HepG2 (cell line): Measurements from ENCODE around the gene QKI. TPM values are rescaled to one million over a fixed set of nuclear protein-coding genes. Genes with fewer than 3 reads are reported as not detected.
A peak's percentile ranks its signal among the peaks of the same experiment; 100 is the strongest.

Source experiments
- FLYWCH1 ChIP-seq: sonication (generic); formaldehyde crosslinking; IDR thresholded peaks from 2 replicates; pipeline ENCODE4 v1.8.1; 2023; ENCODE audit warnings: mild to moderate bottlenecking, missing genetic modification reagents
- GATAD1 ChIP-seq: IDR thresholded peaks from 2 replicates; pipeline ENCODE4 v1.6.1; 2016; ENCODE audit warnings: missing genetic modification reagents, missing compliant biosample characterization
- HNRNPK ChIP-seq: fragments of 200-400 bp; formaldehyde crosslinking; IDR thresholded peaks from 2 replicates; pipeline ENCODE4 v1.6.1; 2018; ENCODE audit warnings: low read length, low read depth, moderate library complexity, mild to moderate bottlenecking; ENCODE audit not compliant: poor library complexity, severe bottlenecking
- HNRNPUL1 ChIP-seq: fragments of 200-400 bp; formaldehyde crosslinking; IDR thresholded peaks from 2 replicates; pipeline ENCODE4 v1.6.1; 2017; ENCODE audit warnings: low read depth, mild to moderate bottlenecking, low read length, moderate library complexity
- IRF2 ChIP-seq: IDR thresholded peaks from 2 replicates; pipeline ENCODE4 v1.6.1; 2018; ENCODE audit warnings: missing genetic modification reagents, missing compliant biosample characterization
- KDM2A ChIP-seq: sonication (generic); formaldehyde crosslinking; IDR thresholded peaks from 2 replicates; pipeline ENCODE4 v1.4.0; 2020; ENCODE audit warnings: low read depth, missing genetic modification reagents, borderline replicate concordance
- NFE2 ChIP-seq: sonication (generic); formaldehyde crosslinking; IDR thresholded peaks from 2 replicates; pipeline ENCODE4 v1.4.0; 2020; ENCODE audit warnings: missing genetic modification reagents
- POLR2G ChIP-seq: fragments of 200-400 bp; formaldehyde crosslinking; IDR thresholded peaks from 2 replicates; pipeline ENCODE4 v1.6.1; 2018; ENCODE audit warnings: mild to moderate bottlenecking, low read depth, low read length, moderate library complexity
- RAD51 ChIP-seq: fragments of 450-650 bp; IDR thresholded peaks from 2 replicates; pipeline ENCODE4 v1.6.1; 2016; ENCODE audit warnings: borderline replicate concordance
- SNRNP70 ChIP-seq: fragments of 200-400 bp; formaldehyde crosslinking; IDR thresholded peaks from 2 replicates; pipeline ENCODE4 v1.6.1; 2017; ENCODE audit warnings: mild to moderate bottlenecking, low read depth, low read length, moderate library complexity
- U2AF1 ChIP-seq: fragments of 200-400 bp; formaldehyde crosslinking; optimal IDR thresholded peaks from 2 replicates; pipeline ENCODE3; 2017; ENCODE audit warnings: mild to moderate bottlenecking, low read depth, low read length
- ZNF496 ChIP-seq: sonication (generic); formaldehyde crosslinking; IDR thresholded peaks from 2 replicates; pipeline ENCODE4 v1.8.1; 2023; ENCODE audit warnings: mild to moderate bottlenecking, moderate library complexity, missing genetic modification reagents; ENCODE audit not compliant: insufficient replicate concordance
- ZNF850 ChIP-seq: sonication (generic); formaldehyde crosslinking; conservative IDR thresholded peaks from 2 replicates; pipeline ENCODE4 v1.9.0; 2021; ENCODE audit warnings: mild to moderate bottlenecking, missing genetic modification reagents
- polyA plus RNA-seq, 8 experiments: library from polyadenylated mRNA; depleted of rRNA in 3 of 8; stranded (reverse) in 7 of 8; unstranded in 1 of 8; fragments of >200 nt; fragmentation: Illumina TruSeq in 4 of 8; extraction: Trizol in 4 of 8; gene quantifications; 2 replicates each; pipeline versions ENCODE4 v1.2.1 to v1.2.3, GENCODE V29; 2011 to 2016; ENCODE audit warnings: low read depth in 4 of 8, missing spikeins in 1 of 8, mixed read lengths in 1 of 8; ENCODE audit not compliant: insufficient read depth in 1 of 8
- total RNA-seq, 5 experiments: library from RNA; depleted of rRNA; stranded (reverse); fragments of >200 nt; fragmentation: Illumina TruSeq; extraction: Trizol; gene quantifications; 2 replicates each; pipeline ENCODE4 v1.2.3, GENCODE V29; 2016; ENCODE audit warnings: low read depth in 1 of 5
- TF ChIP-seq, protein P1 (sequence below): sonication (generic); formaldehyde crosslinking; IDR thresholded peaks from 2 replicates; pipeline ENCODE4 v1.5.1; 2020; ENCODE audit warnings: mild to moderate bottlenecking, moderate library complexity, missing genetic modification reagents
- TF ChIP-seq, protein P2 (sequence below): sonication (generic); formaldehyde crosslinking; IDR thresholded peaks from 2 replicates; pipeline ENCODE4 v1.4.0; 2020; ENCODE audit warnings: missing genetic modification reagents
- TF ChIP-seq, protein P3 (sequence below): sonication (generic); formaldehyde crosslinking; IDR thresholded peaks from 2 replicates; pipeline ENCODE4 v1.5.1; 2020; ENCODE audit warnings: mild to moderate bottlenecking, missing genetic modification reagents, moderate library complexity
- TF ChIP-seq, protein P4 (sequence below): sonication (generic); formaldehyde crosslinking; IDR thresholded peaks from 2 replicates; pipeline ENCODE4 v1.4.0; 2020; ENCODE audit warnings: missing genetic modification reagents
- TF ChIP-seq, protein P5 (sequence below): sonication (generic); formaldehyde crosslinking; IDR thresholded peaks from 2 replicates; pipeline ENCODE4 v1.4.0; 2020; ENCODE audit warnings: missing genetic modification reagents

The QKI gene
- total and polyA plus RNA-seq, 2 of the 13 experiments (the other 11 are each of a cell fraction or from before 2014, with no cell fraction given), result 136 to 137 TPM

DNA sequence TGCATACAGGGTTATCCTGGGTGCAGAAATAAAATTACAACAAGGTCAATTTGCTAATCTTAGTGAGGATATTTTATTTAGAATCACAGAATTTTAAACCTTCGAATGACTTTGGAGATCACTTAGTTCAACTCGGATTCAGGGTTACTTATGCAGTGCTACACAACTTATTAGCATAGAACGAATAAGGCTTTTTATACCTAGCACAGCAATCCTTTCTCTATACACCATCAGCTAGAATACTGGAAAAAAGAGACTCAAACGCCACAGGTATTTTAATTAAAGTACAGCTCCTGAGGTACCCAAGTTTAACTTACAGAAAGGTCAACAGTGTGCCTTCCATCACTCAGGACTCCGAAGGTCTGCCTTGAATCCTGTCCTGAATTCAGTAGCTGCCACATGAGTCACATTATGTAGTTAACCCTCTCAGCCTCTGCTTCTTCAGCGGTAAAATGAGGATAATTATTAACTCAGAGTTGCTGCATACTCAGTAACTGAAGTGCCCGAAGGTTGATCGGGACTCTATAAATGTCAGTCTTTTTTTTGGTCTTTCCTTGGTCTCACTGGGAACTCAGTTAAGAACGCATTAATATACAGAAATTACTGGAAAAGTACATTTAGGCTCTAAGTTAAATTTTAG lies 6.0 kb upstream of the QKI start (continued):
- TF ChIP-seq, protein P1, sequence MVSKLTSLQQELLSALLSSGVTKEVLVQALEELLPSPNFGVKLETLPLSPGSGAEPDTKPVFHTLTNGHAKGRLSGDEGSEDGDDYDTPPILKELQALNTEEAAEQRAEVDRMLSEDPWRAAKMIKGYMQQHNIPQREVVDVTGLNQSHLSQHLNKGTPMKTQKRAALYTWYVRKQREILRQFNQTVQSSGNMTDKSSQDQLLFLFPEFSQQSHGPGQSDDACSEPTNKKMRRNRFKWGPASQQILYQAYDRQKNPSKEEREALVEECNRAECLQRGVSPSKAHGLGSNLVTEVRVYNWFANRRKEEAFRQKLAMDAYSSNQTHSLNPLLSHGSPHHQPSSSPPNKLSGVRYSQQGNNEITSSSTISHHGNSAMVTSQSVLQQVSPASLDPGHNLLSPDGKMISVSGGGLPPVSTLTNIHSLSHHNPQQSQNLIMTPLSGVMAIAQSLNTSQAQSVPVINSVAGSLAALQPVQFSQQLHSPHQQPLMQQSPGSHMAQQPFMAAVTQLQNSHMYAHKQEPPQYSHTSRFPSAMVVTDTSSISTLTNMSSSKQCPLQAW (CRISPR knock-in tag), result peak; percentile 98
- TF ChIP-seq NFE2 (CRISPR knock-in tag), result no peak
- TF ChIP-seq, protein P2, sequence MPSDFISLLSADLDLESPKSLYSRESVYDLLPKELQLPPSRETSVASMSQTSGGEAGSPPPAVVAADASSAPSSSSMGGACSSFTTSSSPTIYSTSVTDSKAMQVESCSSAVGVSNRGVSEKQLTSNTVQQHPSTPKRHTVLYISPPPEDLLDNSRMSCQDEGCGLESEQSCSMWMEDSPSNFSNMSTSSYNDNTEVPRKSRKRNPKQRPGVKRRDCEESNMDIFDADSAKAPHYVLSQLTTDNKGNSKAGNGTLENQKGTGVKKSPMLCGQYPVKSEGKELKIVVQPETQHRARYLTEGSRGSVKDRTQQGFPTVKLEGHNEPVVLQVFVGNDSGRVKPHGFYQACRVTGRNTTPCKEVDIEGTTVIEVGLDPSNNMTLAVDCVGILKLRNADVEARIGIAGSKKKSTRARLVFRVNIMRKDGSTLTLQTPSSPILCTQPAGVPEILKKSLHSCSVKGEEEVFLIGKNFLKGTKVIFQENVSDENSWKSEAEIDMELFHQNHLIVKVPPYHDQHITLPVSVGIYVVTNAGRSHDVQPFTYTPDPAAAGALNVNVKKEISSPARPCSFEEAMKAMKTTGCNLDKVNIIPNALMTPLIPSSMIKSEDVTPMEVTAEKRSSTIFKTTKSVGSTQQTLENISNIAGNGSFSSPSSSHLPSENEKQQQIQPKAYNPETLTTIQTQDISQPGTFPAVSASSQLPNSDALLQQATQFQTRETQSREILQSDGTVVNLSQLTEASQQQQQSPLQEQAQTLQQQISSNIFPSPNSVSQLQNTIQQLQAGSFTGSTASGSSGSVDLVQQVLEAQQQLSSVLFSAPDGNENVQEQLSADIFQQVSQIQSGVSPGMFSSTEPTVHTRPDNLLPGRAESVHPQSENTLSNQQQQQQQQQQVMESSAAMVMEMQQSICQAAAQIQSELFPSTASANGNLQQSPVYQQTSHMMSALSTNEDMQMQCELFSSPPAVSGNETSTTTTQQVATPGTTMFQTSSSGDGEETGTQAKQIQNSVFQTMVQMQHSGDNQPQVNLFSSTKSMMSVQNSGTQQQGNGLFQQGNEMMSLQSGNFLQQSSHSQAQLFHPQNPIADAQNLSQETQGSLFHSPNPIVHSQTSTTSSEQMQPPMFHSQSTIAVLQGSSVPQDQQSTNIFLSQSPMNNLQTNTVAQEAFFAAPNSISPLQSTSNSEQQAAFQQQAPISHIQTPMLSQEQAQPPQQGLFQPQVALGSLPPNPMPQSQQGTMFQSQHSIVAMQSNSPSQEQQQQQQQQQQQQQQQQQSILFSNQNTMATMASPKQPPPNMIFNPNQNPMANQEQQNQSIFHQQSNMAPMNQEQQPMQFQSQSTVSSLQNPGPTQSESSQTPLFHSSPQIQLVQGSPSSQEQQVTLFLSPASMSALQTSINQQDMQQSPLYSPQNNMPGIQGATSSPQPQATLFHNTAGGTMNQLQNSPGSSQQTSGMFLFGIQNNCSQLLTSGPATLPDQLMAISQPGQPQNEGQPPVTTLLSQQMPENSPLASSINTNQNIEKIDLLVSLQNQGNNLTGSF (CRISPR knock-in tag), result no peak
- no peak for TF ChIP-seq RAD51
- TF ChIP-seq ZNF850 (CRISPR knock-in tag), result no peak
- TF ChIP-seq, protein P3, sequence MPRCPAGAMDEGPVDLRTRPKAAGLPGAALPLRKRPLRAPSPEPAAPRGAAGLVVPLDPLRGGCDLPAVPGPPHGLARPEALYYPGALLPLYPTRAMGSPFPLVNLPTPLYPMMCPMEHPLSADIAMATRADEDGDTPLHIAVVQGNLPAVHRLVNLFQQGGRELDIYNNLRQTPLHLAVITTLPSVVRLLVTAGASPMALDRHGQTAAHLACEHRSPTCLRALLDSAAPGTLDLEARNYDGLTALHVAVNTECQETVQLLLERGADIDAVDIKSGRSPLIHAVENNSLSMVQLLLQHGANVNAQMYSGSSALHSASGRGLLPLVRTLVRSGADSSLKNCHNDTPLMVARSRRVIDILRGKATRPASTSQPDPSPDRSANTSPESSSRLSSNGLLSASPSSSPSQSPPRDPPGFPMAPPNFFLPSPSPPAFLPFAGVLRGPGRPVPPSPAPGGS (CRISPR knock-in tag), result no peak
- TF ChIP-seq FLYWCH1 (CRISPR knock-in tag), result no peak
- no peak for TF ChIP-seq SNRNP70
- peak; percentile 87 for TF ChIP-seq IRF2 (CRISPR knock-in tag)
- no peak for TF ChIP-seq HNRNPK
- peak; percentile 69 for TF ChIP-seq GATAD1 (CRISPR knock-in tag)
- no peak for TF ChIP-seq U2AF1
- peak; percentile 30; the same call in 1 of the 2 replicates for TF ChIP-seq POLR2G
- peak; percentile 99 for TF ChIP-seq HNRNPUL1
- TF ChIP-seq, protein P4, sequence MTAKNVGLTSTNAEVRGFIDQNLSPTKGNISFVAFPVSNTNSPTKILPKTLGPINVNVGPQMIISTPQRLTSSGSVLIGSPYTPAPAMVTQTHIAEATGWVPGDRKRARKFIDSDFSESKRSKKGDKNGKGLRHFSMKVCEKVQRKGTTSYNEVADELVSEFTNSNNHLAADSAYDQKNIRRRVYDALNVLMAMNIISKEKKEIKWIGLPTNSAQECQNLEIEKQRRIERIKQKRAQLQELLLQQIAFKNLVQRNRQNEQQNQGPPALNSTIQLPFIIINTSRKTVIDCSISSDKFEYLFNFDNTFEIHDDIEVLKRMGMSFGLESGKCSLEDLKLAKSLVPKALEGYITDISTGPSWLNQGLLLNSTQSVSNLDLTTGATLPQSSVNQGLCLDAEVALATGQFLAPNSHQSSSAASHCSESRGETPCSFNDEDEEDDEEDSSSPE (CRISPR knock-in tag), result 0 out of 2 replicates have a peak, but pooled peaks have one; percentile 33
- no peak for TF ChIP-seq ZNF496 (CRISPR knock-in tag)
- TF ChIP-seq, protein P5, sequence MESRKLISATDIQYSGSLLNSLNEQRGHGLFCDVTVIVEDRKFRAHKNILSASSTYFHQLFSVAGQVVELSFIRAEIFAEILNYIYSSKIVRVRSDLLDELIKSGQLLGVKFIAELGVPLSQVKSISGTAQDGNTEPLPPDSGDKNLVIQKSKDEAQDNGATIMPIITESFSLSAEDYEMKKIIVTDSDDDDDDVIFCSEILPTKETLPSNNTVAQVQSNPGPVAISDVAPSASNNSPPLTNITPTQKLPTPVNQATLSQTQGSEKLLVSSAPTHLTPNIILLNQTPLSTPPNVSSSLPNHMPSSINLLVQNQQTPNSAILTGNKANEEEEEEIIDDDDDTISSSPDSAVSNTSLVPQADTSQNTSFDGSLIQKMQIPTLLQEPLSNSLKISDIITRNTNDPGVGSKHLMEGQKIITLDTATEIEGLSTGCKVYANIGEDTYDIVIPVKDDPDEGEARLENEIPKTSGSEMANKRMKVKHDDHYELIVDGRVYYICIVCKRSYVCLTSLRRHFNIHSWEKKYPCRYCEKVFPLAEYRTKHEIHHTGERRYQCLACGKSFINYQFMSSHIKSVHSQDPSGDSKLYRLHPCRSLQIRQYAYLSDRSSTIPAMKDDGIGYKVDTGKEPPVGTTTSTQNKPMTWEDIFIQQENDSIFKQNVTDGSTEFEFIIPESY (CRISPR knock-in tag), result no peak
- TF ChIP-seq KDM2A (CRISPR knock-in tag), result peak; percentile 40; the same call in 1 of the 2 replicates
